ENCODE data around the gene DUT. TPM values are rescaled to one million over a fixed set of nuclear protein-coding genes. Genes with fewer than 3 reads are reported as not detected.
"Not testable (repeated sequence)": the region's sequence is repeated elsewhere in the genome, so short reads cannot be mapped to it uniquely, and the experiment has no call there.

The DUT gene
- total and polyA plus RNA-seq, 2 experiments from 2014 or later, result 82.5 to 420 TPM

GRCh38 chr15:48326180-48326579, 5.0 kb upstream of the DUT start:
- H3K4me2 ChIP-seq; H3F3A ChIP-seq (replicated peaks; ENCODE audit: low read depth); H3K4me1 Mint-ChIP-seq; H3K9me2 ChIP-seq (ENCODE audit: insufficient read depth); H3K9me3 Mint-ChIP-seq; H2AFZ ChIP-seq; H3K36me3 ChIP-seq (ENCODE audit: insufficient read depth); DNase-seq (ENCODE audit: low spot score); H3K36me3 Mint-ChIP-seq (ENCODE audit: low read depth); H3K27me3 ChIP-seq (ENCODE audit: insufficient read depth); H3K27me3 Mint-ChIP-seq (ENCODE audit: insufficient read depth, low read depth, poor library complexity); H4K20me1 ChIP-seq (replicated peaks; ENCODE audit: insufficient read depth); H3K4me3 Mint-ChIP-seq; ATAC-seq; H3K4me3 ChIP-seq; H3K27ac Mint-ChIP-seq; H3K4me1 ChIP-seq (ENCODE audit: insufficient read depth); H3K27ac ChIP-seq (ENCODE audit: low read depth): not testable (repeated sequence)
- peaks cover 16% of the 10 kb centered on the region for H3K79me2 ChIP-seq (replicated peaks; ENCODE audit: insufficient read depth)

- Mint-ChIP-seq H3K27me3 (ENCODE audit: insufficient read depth, low read depth, poor library complexity) (peaks cover 1% of the 10 kb centered on the region), H3K9me3 (no peaks in the 10 kb centered on the region), H3K4me1 (peaks cover 30% of the 10 kb centered on the region), H3K4me3 (peak overlapping the region; percentile 96), H3K27ac (peak overlapping the region; percentile 95), H3K36me3 (ENCODE audit: low read depth) (peaks cover 23% of the 10 kb centered on the region)
- Histone ChIP-seq H3K4me2 (peak overlapping the region; percentile 83), H2AFZ (no peak overlapping the region), H3K9me2 (ENCODE audit: insufficient read depth) (no peaks in the 10 kb centered on the region), H3K27me3 (ENCODE audit: insufficient read depth) (no peaks in the 10 kb centered on the region), H3K79me2 (replicated peaks; ENCODE audit: insufficient read depth) (peaks cover 35% of the 10 kb centered on the region), H3K4me1 (ENCODE audit: insufficient read depth) (peaks cover 20% of the 10 kb centered on the region), H3F3A (replicated peaks; ENCODE audit: low read depth) (no peaks in the 10 kb centered on the region), H4K20me1 (replicated peaks; ENCODE audit: insufficient read depth) (no peaks in the 10 kb centered on the region; the same call in 1 of the 2 replicates), H3K36me3 (ENCODE audit: insufficient read depth) (peaks cover 8% of the 10 kb centered on the region; the same call in 1 of the 2 replicates), H3K4me3 (peak overlapping the region; percentile 90), H3K27ac (ENCODE audit: low read depth) (peak overlapping the region; percentile 89; the same call in 1 of the 2 replicates)
- DNase-seq (ENCODE audit: low spot score) (peak; percentile 36), ATAC-seq (no peak)
- TF ChIP-seq ZNF331 (CRISPR knock-in tag; IDR thresholded peaks at IDR 0.05; ENCODE audit: low read depth) (no peak), NANOG (IDR thresholded peaks at IDR 0.05; ENCODE audit: borderline replicate concordance) (no peak), ZNF462 (CRISPR knock-in tag; IDR thresholded peaks at IDR 0.05) (no peak), EZH2 (IDR thresholded peaks at IDR 0.05; ENCODE audit: low read depth, unreplicated experiment) (no peak), CTCF (conservative IDR thresholded peaks at IDR 0.05; ENCODE audit: low read depth in 2 of 2) (no peak), REST (IDR thresholded peaks at IDR 0.05; ENCODE audit: unreplicated experiment) (no peak), ETS1 (IDR thresholded peaks at IDR 0.05) (no peak), ZNF114 (CRISPR knock-in tag; IDR thresholded peaks at IDR 0.05) (no peak)
Measured at GRCh38 chr15:48330105-48330785, 984 bp upstream of the DUT start.
